WTC11 (cell line): ENCODE results near the gene C4orf54.

Experiments
- CTCF ChIP-seq: fragments of 200-600 bp; IDR thresholded peaks from 2 replicates; pipeline ENCODE4 v1.8.0; 2022; ENCODE audit warnings: antibody characterized with exemption
- ZNF219 ChIP-seq: sonication (generic); formaldehyde crosslinking; IDR thresholded peaks from 2 replicates; pipeline ENCODE4 v1.8.0; 2023; ENCODE audit warnings: missing genetic modification reagents, mild to moderate bottlenecking, borderline replicate concordance
- ZNF263 ChIP-seq: sonication (generic); formaldehyde crosslinking; IDR thresholded peaks from 2 replicates; pipeline ENCODE4 v1.8.1; 2022; ENCODE audit warnings: low read depth, mild to moderate bottlenecking, moderate library complexity, missing genetic modification reagents

GRCh38 chr4:99612281-99612680 is 45.3 kb downstream of the C4orf54 start:
- TF ChIP-seq ZNF219 (CRISPR knock-in tag) (no peak), ZNF263 (no peak), CTCF (no peak)
